K562 (cell line): ENCODE results near the gene CRYAB. TPM values are rescaled to one million over a fixed set of nuclear protein-coding genes. Genes with fewer than 3 reads are reported as not detected.

ENCODE experiments used
- ATF7 ChIP-seq: fragments of 450-650 bp; IDR thresholded peaks from 2 replicates; pipeline ENCODE4 v1.7.1; 2014; ENCODE audit warnings: mild to moderate bottlenecking, moderate library complexity
- CBFA2T2 ChIP-seq: fragments of 450-650 bp; conservative IDR thresholded peaks from 2 replicates; pipeline ENCODE4 v1.6.1; 2017; ENCODE audit warnings: mild to moderate bottlenecking
- CREBBP ChIP-seq: IDR thresholded peaks from one replicate; pipeline ENCODE4 v1.6.1; 2012; ENCODE audit warnings: low read depth, mild to moderate bottlenecking, control low read depth, inconsistent platforms, low read length
- EP400 ChIP-seq: fragments of 450-650 bp; IDR thresholded peaks from 2 replicates; pipeline ENCODE4 v1.6.1; 2017; ENCODE audit warnings: antibody characterized with exemption, mild to moderate bottlenecking, moderate library complexity
- FOS ChIP-seq: IDR thresholded peaks from 3 replicates; pipeline ENCODE4 v1.6.1; 2011; ENCODE audit not compliant: insufficient read length; ENCODE audit errors: extremely low read depth
- HSF4 ChIP-seq: fragments of 250-450 bp; sonication (Bioruptor Pico); IDR thresholded peaks from 2 replicates; pipeline ENCODE4 v2.1.2; 2022; ENCODE audit warnings: mild to moderate bottlenecking, moderate library complexity, borderline replicate concordance
- JUND ChIP-seq, 2 experiments: IDR thresholded peaks; 2 replicates in 1 of 2; 3 replicates in 1 of 2; pipeline ENCODE4 v1.6.1; 2011; ENCODE audit warnings: borderline replicate concordance in 2 of 2, low read depth in 2 of 2, low read length in 2 of 2, improper control_type of control experiment in 1 of 2, missing biosample characterization in 1 of 2, missing genetic modification characterization in 1 of 2, missing genetic modification reagents in 1 of 2
- MEIS2 ChIP-seq: fragments of 450-650 bp; IDR thresholded peaks from 2 replicates; pipeline ENCODE4 v1.6.1; 2014; ENCODE audit warnings: mild to moderate bottlenecking; ENCODE audit not compliant: partially characterized antibody
- NR1H2 ChIP-seq: sonication (generic); formaldehyde crosslinking; IDR thresholded peaks from 2 replicates; pipeline ENCODE4 v1.4.0; 2020; ENCODE audit warnings: mild to moderate bottlenecking, missing genetic modification reagents
- RBFOX2 ChIP-seq: fragments of 200-400 bp; formaldehyde crosslinking; IDR thresholded peaks from 2 replicates; pipeline ENCODE4 v1.6.1; 2017; ENCODE audit warnings: low read depth, mild to moderate bottlenecking, low read length, moderate library complexity
- SMAD1 ChIP-seq: fragments of 150-350 bp; IDR thresholded peaks from 2 replicates; pipeline ENCODE4 v1.6.1; 2014; ENCODE audit warnings: low read length, low read depth; ENCODE audit not compliant: partially characterized antibody
- SP1 ChIP-seq: sonication (generic); formaldehyde crosslinking; IDR thresholded peaks from 2 replicates; pipeline ENCODE4 v1.8.1; 2022; ENCODE audit warnings: mild to moderate bottlenecking, missing genetic modification reagents
- TEAD1 ChIP-seq, 2 experiments: fragments of 450-650 bp in 1 of 2; sonication (generic) in 1 of 2; formaldehyde crosslinking; IDR thresholded peaks; 2 replicates each; pipeline versions ENCODE4 v1.4.0 to v1.8.0; 2020 to 2022; ENCODE audit warnings: mild to moderate bottlenecking in 2 of 2, missing genetic modification reagents in 1 of 2
- ZBTB7A ChIP-seq: IDR thresholded peaks from 2 replicates; pipeline ENCODE4 v1.6.1; 2011; ENCODE audit warnings: low read depth, mild to moderate bottlenecking, low read length, moderate library complexity, borderline replicate concordance; ENCODE audit not compliant: control insufficient read depth
- ZSCAN32 ChIP-seq: fragments of 450-650 bp; formaldehyde crosslinking; IDR thresholded peaks from 2 replicates; pipeline ENCODE4 v1.4.0; 2020; ENCODE audit warnings: mild to moderate bottlenecking, moderate library complexity
- polyA plus RNA-seq, 8 experiments: library from polyadenylated mRNA; depleted of rRNA in 4 of 8; stranded (reverse) in 5 of 8; unstranded in 3 of 8; fragments of >200 nt; fragmentation: Nextera tagmentation in 2 of 8; fragmentation: Illumina TruSeq in 1 of 8; extraction: Ambion mirVana in 2 of 8; extraction: Trizol in 1 of 8; gene quantifications; 2 replicates each; pipeline versions ENCODE4 v1.2.1 to v1.2.3, GENCODE V29; 2011 to 2014; ENCODE audit warnings: inconsistent platforms in 1 of 8, missing spikeins in 1 of 8
- total RNA-seq, 7 experiments: library from RNA; depleted of rRNA in 6 of 7; stranded (reverse); fragments of >200 nt in 6 of 7; fragmentation: Illumina TruSeq in 2 of 7; extraction: Trizol in 2 of 7; gene quantifications; 2 replicates each; pipeline versions ENCODE4 v1.2.1 to v1.2.3, GENCODE V29; 2011 to 2021; ENCODE audit warnings: low replicate concordance in 1 of 7
- TF ChIP-seq, protein P1 (sequence below): fragments of 250-450 bp; sonication (Bioruptor Pico); IDR thresholded peaks from 2 replicates; pipeline ENCODE4 v1.8.0; 2022; ENCODE audit warnings: moderate library complexity, mild to moderate bottlenecking, inconsistent platforms
- TF ChIP-seq, protein P2 (sequence below), 2 experiments: fragments of 450-650 bp; IDR thresholded peaks; 2 replicates each; pipeline ENCODE4 v1.6.1; 2018; ENCODE audit warnings: mild to moderate bottlenecking in 2 of 2, low read depth in 1 of 2; ENCODE audit not compliant: partially characterized antibody in 2 of 2
- TF ChIP-seq, protein P3 (sequence below): fragments of 450-650 bp; IDR thresholded peaks from 2 replicates; pipeline ENCODE4 v1.6.1; 2017; ENCODE audit warnings: antibody characterized with exemption, mild to moderate bottlenecking

CRYAB gene
- total and polyA plus RNA-seq, 9 of the 15 experiments (the other 6 are each of a cell fraction or from before 2014, with no cell fraction given): 0.83 to 7.5 (median 3.6) TPM

DNA sequence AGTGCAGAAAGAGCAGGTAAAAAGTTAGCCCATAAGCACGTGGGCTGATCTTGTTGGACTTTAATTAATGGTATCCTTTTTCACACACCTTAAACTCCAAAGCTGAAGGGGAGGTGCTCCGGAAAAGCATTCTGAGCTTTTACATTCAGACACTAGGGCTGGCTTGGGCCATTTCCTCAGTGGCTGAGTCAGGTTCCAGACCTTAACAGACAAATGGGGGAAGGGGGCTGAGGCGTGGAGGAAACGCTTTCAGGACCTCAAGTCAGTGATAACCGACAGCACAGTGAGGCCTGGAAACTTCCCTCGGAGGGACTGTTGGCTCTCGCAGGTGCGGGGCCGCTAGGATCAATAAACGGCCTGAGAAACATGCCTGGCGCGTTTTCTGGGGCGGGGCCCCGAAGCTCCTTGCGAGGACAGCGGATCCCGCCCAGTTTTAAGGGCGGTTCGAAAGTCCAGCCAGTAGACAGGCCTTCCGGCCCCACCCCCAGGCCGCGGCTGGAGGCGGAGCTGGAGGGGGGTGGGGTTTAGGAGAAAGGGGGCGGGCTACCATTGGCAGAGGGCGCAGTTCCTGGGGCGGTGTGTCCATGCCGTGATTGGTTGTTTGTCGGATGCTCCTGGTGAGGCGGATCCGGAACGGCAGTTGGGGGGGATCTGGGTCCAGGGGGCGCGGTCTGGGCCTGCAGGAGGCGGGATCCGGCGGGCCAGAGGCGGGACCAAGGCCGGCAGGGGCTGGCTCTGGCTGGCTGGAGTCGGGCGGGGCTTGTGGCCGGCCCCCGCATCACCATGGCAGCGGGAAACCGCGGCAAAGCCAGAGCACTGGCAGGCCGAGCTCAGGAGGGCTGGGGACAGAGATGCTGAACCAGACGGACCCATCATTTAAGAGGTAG, 15.2 kb upstream of the CRYAB start (continued):
- TF ChIP-seq, protein P1, sequence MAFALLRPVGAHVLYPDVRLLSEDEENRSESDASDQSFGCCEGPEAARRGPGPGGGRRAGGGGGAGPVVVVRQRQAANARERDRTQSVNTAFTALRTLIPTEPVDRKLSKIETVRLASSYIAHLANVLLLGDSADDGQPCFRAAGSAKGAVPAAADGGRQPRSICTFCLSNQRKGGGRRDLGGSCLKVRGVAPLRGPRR (CRISPR knock-in tag): no peak
- TF ChIP-seq, protein P2, sequence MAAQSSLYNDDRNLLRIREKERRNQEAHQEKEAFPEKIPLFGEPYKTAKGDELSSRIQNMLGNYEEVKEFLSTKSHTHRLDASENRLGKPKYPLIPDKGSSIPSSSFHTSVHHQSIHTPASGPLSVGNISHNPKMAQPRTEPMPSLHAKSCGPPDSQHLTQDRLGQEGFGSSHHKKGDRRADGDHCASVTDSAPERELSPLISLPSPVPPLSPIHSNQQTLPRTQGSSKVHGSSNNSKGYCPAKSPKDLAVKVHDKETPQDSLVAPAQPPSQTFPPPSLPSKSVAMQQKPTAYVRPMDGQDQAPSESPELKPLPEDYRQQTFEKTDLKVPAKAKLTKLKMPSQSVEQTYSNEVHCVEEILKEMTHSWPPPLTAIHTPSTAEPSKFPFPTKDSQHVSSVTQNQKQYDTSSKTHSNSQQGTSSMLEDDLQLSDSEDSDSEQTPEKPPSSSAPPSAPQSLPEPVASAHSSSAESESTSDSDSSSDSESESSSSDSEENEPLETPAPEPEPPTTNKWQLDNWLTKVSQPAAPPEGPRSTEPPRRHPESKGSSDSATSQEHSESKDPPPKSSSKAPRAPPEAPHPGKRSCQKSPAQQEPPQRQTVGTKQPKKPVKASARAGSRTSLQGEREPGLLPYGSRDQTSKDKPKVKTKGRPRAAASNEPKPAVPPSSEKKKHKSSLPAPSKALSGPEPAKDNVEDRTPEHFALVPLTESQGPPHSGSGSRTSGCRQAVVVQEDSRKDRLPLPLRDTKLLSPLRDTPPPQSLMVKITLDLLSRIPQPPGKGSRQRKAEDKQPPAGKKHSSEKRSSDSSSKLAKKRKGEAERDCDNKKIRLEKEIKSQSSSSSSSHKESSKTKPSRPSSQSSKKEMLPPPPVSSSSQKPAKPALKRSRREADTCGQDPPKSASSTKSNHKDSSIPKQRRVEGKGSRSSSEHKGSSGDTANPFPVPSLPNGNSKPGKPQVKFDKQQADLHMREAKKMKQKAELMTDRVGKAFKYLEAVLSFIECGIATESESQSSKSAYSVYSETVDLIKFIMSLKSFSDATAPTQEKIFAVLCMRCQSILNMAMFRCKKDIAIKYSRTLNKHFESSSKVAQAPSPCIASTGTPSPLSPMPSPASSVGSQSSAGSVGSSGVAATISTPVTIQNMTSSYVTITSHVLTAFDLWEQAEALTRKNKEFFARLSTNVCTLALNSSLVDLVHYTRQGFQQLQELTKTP (IDR thresholded peaks at IDR 0.05; ENCODE audit: low read depth in 1 of 2, partially characterized antibody in 2 of 2): peak in 1 of 2 experiments; percentile 26
- TF ChIP-seq TEAD1 (CRISPR knock-in tag; IDR thresholded peaks at IDR 0.05) (peak; percentile 44 to 54; a peak in 2 of 4 replicates), MEIS2 (peak; percentile 10), NR1H2 (no peak), ZBTB7A (peak; percentile 38; the same call in 1 of the 2 replicates), SMAD1 (peak; percentile 83), ATF7 (peak; percentile 52; the same call in 1 of the 2 replicates), JUND (IDR thresholded peaks at IDR 0.05; ENCODE audit: borderline replicate concordance, low read depth, low read length) (0 out of 2 replicates have a peak, but pooled peaks have one; percentile 1), JUND (tag; IDR thresholded peaks at IDR 0.05; ENCODE audit: borderline replicate concordance, low read depth, low read length) (peak; percentile 11; the same call in 1 of the 3 replicates), CBFA2T2 (no peak), HSF4 (CRISPR knock-in tag) (no peak), ZSCAN32 (CRISPR knock-in tag) (peak; percentile 65; the same call in 1 of the 2 replicates), RBFOX2 (peak; percentile 82), SP1 (CRISPR knock-in tag) (peak; percentile 66), FOS (peak; percentile 49), EP400 (peak; percentile 83), CREBBP (no peak)
- TF ChIP-seq, protein P3, sequence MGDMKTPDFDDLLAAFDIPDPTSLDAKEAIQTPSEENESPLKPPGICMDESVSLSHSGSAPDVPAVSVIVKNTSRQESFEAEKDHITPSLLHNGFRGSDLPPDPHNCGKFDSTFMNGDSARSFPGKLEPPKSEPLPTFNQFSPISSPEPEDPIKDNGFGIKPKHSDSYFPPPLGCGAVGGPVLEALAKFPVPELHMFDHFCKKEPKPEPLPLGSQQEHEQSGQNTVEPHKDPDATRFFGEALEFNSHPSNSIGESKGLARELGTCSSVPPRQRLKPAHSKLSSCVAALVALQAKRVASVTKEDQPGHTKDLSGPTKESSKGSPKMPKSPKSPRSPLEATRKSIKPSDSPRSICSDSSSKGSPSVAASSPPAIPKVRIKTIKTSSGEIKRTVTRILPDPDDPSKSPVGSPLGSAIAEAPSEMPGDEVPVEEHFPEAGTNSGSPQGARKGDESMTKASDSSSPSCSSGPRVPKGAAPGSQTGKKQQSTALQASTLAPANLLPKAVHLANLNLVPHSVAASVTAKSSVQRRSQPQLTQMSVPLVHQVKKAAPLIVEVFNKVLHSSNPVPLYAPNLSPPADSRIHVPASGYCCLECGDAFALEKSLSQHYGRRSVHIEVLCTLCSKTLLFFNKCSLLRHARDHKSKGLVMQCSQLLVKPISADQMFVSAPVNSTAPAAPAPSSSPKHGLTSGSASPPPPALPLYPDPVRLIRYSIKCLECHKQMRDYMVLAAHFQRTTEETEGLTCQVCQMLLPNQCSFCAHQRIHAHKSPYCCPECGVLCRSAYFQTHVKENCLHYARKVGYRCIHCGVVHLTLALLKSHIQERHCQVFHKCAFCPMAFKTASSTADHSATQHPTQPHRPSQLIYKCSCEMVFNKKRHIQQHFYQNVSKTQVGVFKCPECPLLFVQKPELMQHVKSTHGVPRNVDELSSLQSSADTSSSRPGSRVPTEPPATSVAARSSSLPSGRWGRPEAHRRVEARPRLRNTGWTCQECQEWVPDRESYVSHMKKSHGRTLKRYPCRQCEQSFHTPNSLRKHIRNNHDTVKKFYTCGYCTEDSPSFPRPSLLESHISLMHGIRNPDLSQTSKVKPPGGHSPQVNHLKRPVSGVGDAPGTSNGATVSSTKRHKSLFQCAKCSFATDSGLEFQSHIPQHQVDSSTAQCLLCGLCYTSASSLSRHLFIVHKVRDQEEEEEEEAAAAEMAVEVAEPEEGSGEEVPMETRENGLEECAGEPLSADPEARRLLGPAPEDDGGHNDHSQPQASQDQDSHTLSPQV: peak; percentile 83
